H1 (cell line): ENCODE data around the gene SPACDR. TPM values are rescaled to one million over a fixed set of nuclear protein-coding genes. Genes with fewer than 3 reads are reported as not detected.

Experiments
- CTCF ChIA-PET: fragments of 300-600 bp; sonication (Branson Sonifier 250); formaldehyde crosslinking; loops from one replicate; lab custom pipeline; 2021; ENCODE audit not compliant: partially characterized antibody; lab: Charles Lee
- POLR2A ChIA-PET: fragments of 300-600 bp; sonication (Branson Sonifier 250); formaldehyde crosslinking; loops from one replicate; lab custom pipeline; 2021; ENCODE audit warnings: inconsistent platforms; ENCODE audit not compliant: partially characterized antibody; lab: Charles Lee
- DNase-seq, 2 experiments: peaks; one replicate each; pipeline versions ENCODE4 v3.0.0 to v3.0.0-alpha.2; 2010 to 2022; ENCODE audit warnings: low spot score in 2 of 2, low read depth in 1 of 2, mixed read lengths in 1 of 2
- FAIRE-seq: peaks from 2 replicates; lab custom pipeline; 2011; peaks lifted over from hg19 to GRCh38; lab: Jason Lieb, UNC
- H2AFZ ChIP-seq: 2 replicates; pipeline ENCODE4 v1.8.1; 2012; ENCODE audit warnings: low read length, inconsistent platforms
- H2AK5ac ChIP-seq: 2 replicates; pipeline ENCODE4 v1.6.1; 2013; ENCODE audit warnings: low read depth, low read length
- H2BK120ac ChIP-seq: replicated peaks from 2 replicates; pipeline ENCODE3; 2013; ENCODE audit warnings: low read depth, low read length, inconsistent platforms
- H2BK12ac ChIP-seq: 2 replicates; pipeline ENCODE4 v1.6.1; 2013; ENCODE audit warnings: low read depth, low read length
- H2BK15ac ChIP-seq: 2 replicates; pipeline ENCODE4 v1.6.1; 2013; ENCODE audit warnings: low read length
- H2BK20ac ChIP-seq: 2 replicates; pipeline ENCODE4 v1.6.1; 2013; ENCODE audit warnings: low read length
- H2BK5ac ChIP-seq: 2 replicates; pipeline ENCODE4 v1.6.1; 2013; ENCODE audit warnings: low read depth, low read length
- H3K14ac ChIP-seq: 2 replicates; pipeline ENCODE4 v1.6.1; 2013; ENCODE audit warnings: inconsistent platforms; ENCODE audit not compliant: insufficient read length
- H3K18ac ChIP-seq: 2 replicates; pipeline ENCODE4 v1.6.1; 2013; ENCODE audit warnings: low read length; ENCODE audit errors: extremely low read depth
- H3K23ac ChIP-seq: 2 replicates; pipeline ENCODE4 v1.6.1; 2013; ENCODE audit warnings: inconsistent platforms; ENCODE audit not compliant: insufficient read length
- H3K23me2 ChIP-seq: 2 replicates; pipeline ENCODE4 v1.6.1; 2013; ENCODE audit warnings: low read depth, low read length
- H3K27ac ChIP-seq: 2 replicates; pipeline ENCODE4 v1.6.1; 2011; ENCODE audit warnings: low read depth, low read length, inconsistent platforms
- H3K27me3 ChIP-seq, 4 experiments: replicated peaks in 1 of 4; 1 replicate in 1 of 4; 2 replicates in 3 of 4; pipeline versions ENCODE4 v1.6.1 to v1.8.1; 2011 to 2013; ENCODE audit warnings: low read length in 3 of 4, mild to moderate bottlenecking in 3 of 4, inconsistent platforms in 2 of 4, mixed read lengths in 2 of 4, moderate library complexity in 1 of 4; ENCODE audit not compliant: control insufficient read depth in 3 of 4, insufficient read depth in 3 of 4; ENCODE audit errors: extremely low read depth in 1 of 4
- H3K36me3 ChIP-seq, 4 experiments: 2 replicates each; pipeline versions ENCODE4 v1.6.1 to v1.8.1; 2011 to 2013; ENCODE audit warnings: mild to moderate bottlenecking in 4 of 4, low read length in 3 of 4, moderate library complexity in 2 of 4, control low read depth in 1 of 4, inconsistent platforms in 1 of 4; ENCODE audit not compliant: insufficient read depth in 4 of 4, control insufficient read depth in 2 of 4
- H3K4ac ChIP-seq: replicated peaks from 2 replicates; pipeline ENCODE3; 2013; ENCODE audit warnings: low read length, low read depth, mixed read lengths, inconsistent platforms; ENCODE audit not compliant: insufficient read length
- H3K4me1 ChIP-seq, 4 experiments: replicated peaks in 1 of 4; 1 replicate in 1 of 4; 2 replicates in 3 of 4; pipeline versions ENCODE4 v1.6.1 to v1.8.1; 2011 to 2013; ENCODE audit warnings: low read length in 3 of 4, inconsistent platforms in 2 of 4, mixed read lengths in 1 of 4; ENCODE audit not compliant: insufficient read depth in 4 of 4, control insufficient read depth in 3 of 4
- H3K4me2 ChIP-seq, 2 experiments: 2 replicates each; pipeline versions ENCODE4 v1.6.1 to v1.8.1; 2011 to 2013; ENCODE audit warnings: low read depth in 2 of 2, low read length in 2 of 2, control low read depth in 1 of 2, inconsistent platforms in 1 of 2, mild to moderate bottlenecking in 1 of 2; ENCODE audit not compliant: insufficient read depth in 1 of 2
- H3K4me3 ChIP-seq, 4 experiments: fragments of 200-600, 300-600 bp in 1 of 4; sonication (generic), shearing (Covaris generic), sonication (Bioruptor Twin) in 1 of 4; 2 replicates each; pipeline versions ENCODE4 v1.5.1 to v1.8.1; 2011 to 2016; ENCODE audit warnings: low read length in 4 of 4, low read depth in 3 of 4, control low read depth in 2 of 4, inconsistent platforms in 2 of 4, mild to moderate bottlenecking in 2 of 4, mixed read lengths in 1 of 4, moderate library complexity in 1 of 4; ENCODE audit not compliant: insufficient read depth in 2 of 4; ENCODE audit errors: extremely low read depth in 1 of 4
- H3K56ac ChIP-seq: replicated peaks from 2 replicates; pipeline ENCODE3; 2013; ENCODE audit warnings: low read depth, mild to moderate bottlenecking, mixed read lengths, low read length, inconsistent platforms; ENCODE audit not compliant: insufficient read length
- H3K79me1 ChIP-seq: 2 replicates; pipeline ENCODE4 v1.6.1; 2013; ENCODE audit warnings: low read depth, low read length, control low read depth
- H3K79me2 ChIP-seq, 2 experiments: 2 replicates each; pipeline versions ENCODE4 v1.6.1 to v1.8.1; 2012 to 2013; ENCODE audit warnings: low read length in 2 of 2, mild to moderate bottlenecking in 2 of 2, inconsistent platforms in 1 of 2; ENCODE audit not compliant: insufficient read depth in 2 of 2, control insufficient read depth in 1 of 2
- H3K9ac ChIP-seq, 4 experiments: replicated peaks in 1 of 4; 1 replicate in 1 of 4; 2 replicates in 3 of 4; pipeline versions ENCODE4 v1.6.1 to v1.8.1; 2011 to 2013; ENCODE audit warnings: low read depth in 3 of 4, low read length in 3 of 4, control low read depth in 2 of 4, mild to moderate bottlenecking in 2 of 4, moderate library complexity in 2 of 4, inconsistent platforms in 1 of 4; ENCODE audit errors: extremely low read depth in 1 of 4
- H3K9me3 ChIP-seq, 2 experiments: 2 replicates each; pipeline versions ENCODE4 v1.6.1 to v1.8.1; 2012 to 2013; ENCODE audit warnings: mild to moderate bottlenecking in 2 of 2, moderate library complexity in 2 of 2, control low read depth in 1 of 2, inconsistent platforms in 1 of 2, low read depth in 1 of 2, low read length in 1 of 2, mixed read lengths in 1 of 2; ENCODE audit not compliant: insufficient read depth in 2 of 2
- H4K20me1 ChIP-seq, 2 experiments: replicated peaks in 1 of 2; 2 replicates each; pipeline versions ENCODE3 to v1.8.1; 2011 to 2013; ENCODE audit warnings: inconsistent platforms in 2 of 2, low read length in 2 of 2, mild to moderate bottlenecking in 1 of 2; ENCODE audit not compliant: insufficient read depth in 2 of 2, control insufficient read depth in 1 of 2
- H4K5ac ChIP-seq: 2 replicates; pipeline ENCODE4 v1.6.1; 2013; ENCODE audit warnings: low read length, low read depth, mixed read lengths, inconsistent platforms; ENCODE audit not compliant: insufficient read length
- H4K8ac ChIP-seq: 2 replicates; pipeline ENCODE4 v1.8.0; 2013; ENCODE audit warnings: mild to moderate bottlenecking, moderate library complexity, low read length, inconsistent platforms; ENCODE audit not compliant: insufficient read depth; ENCODE audit errors: extremely low read depth
- H4K91ac ChIP-seq: replicated peaks from 2 replicates; pipeline ENCODE3; 2013; ENCODE audit warnings: low read length, mixed read lengths, inconsistent platforms; ENCODE audit not compliant: insufficient read length
- CTBP2 ChIP-seq: IDR thresholded peaks from 2 replicates; pipeline ENCODE4 v1.7.0; 2011; ENCODE audit warnings: borderline replicate concordance, mild to moderate bottlenecking, moderate library complexity, mixed read lengths, low read length; ENCODE audit not compliant: insufficient read depth, insufficient read length
- EGR1 ChIP-seq: IDR thresholded peaks from 2 replicates; pipeline ENCODE4 v1.6.1; 2011; ENCODE audit warnings: low read depth, low read length, borderline replicate concordance
- POU5F1 ChIP-seq: IDR thresholded peaks from 2 replicates; pipeline ENCODE4 v1.6.1; 2011; ENCODE audit warnings: low read depth, mild to moderate bottlenecking, low read length, moderate library complexity
- RXRA ChIP-seq: IDR thresholded peaks from 2 replicates; pipeline ENCODE4 v1.6.1; 2011; ENCODE audit warnings: low read depth, mild to moderate bottlenecking, low read length, moderate library complexity; ENCODE audit not compliant: insufficient read depth
- SAP30 ChIP-seq: fragments of 300-600 bp; sonication (generic); IDR thresholded peaks from 2 replicates; pipeline ENCODE4 v1.7.1; 2012; ENCODE audit warnings: low read length, moderate library complexity, mild to moderate bottlenecking, inconsistent platforms; ENCODE audit not compliant: insufficient read depth, insufficient replicate concordance
- SRF ChIP-seq: IDR thresholded peaks from 2 replicates; pipeline ENCODE4 v1.6.1; 2011; ENCODE audit warnings: mild to moderate bottlenecking, low read depth, low read length, moderate library complexity
- TAF1 ChIP-seq: IDR thresholded peaks from 2 replicates; pipeline ENCODE4 v1.6.1; 2011; ENCODE audit warnings: mild to moderate bottlenecking, low read depth, low read length
- TEAD4 ChIP-seq: IDR thresholded peaks from 2 replicates; pipeline ENCODE4 v1.6.1; 2012; ENCODE audit warnings: low read depth, low read length, inconsistent platforms, mixed read lengths
- YY1 ChIP-seq: IDR thresholded peaks from 2 replicates; pipeline ENCODE4 v1.6.1; 2011; ENCODE audit warnings: low read depth, mild to moderate bottlenecking, low read length
- whole genome bisulfite sequencing, 2 experiments: shearing (Covaris generic) in 1 of 2; methylation state at CpG; one replicate each; pipeline versions ENCODE4 v1.1.6 to v1.1.7; 2013 to 2015; ENCODE audit warnings: low lambda C conversion rate in 2 of 2, mixed read lengths in 2 of 2, inconsistent platforms in 1 of 2, low coverage in 1 of 2, missing lambda C conversion rate in 1 of 2; ENCODE audit not compliant: insufficient replicate concordance in 2 of 2, insufficient coverage in 1 of 2, insufficient read length in 1 of 2; ENCODE audit errors: extremely low coverage in 1 of 2, missing lambda C conversion rate in 1 of 2; 5-methylcytosine and 5-hydroxymethylcytosine counted together
- polyA plus RNA-seq, 7 experiments: library from polyadenylated mRNA; depleted of rRNA in 3 of 7; stranded (reverse) in 5 of 7; unstranded in 2 of 7; fragments of >200 nt in 5 of 7; fragments of 200-250 nt in 2 of 7; gene quantifications; 1 replicate in 5 of 7; 2 replicates in 1 of 7; 4 replicates in 1 of 7; pipeline versions ENCODE4 v1.2.1 to v1.2.3, GENCODE V29; 2011 to 2013; ENCODE audit warnings: missing spikeins in 2 of 7, mixed read lengths in 2 of 7
- total RNA-seq: library from RNA; stranded (reverse); fragmentation: NEBNext Ultra II Directional; extraction: Animal tissue kit (Norgen Biotek cat#: 25700); gene quantifications from 2 replicates; pipeline ENCODE4 v1.2.1, GENCODE V29; 2021
- TF ChIP-seq, protein P1 (sequence below): IDR thresholded peaks from 2 replicates; pipeline ENCODE4 v1.6.1; 2012; ENCODE audit warnings: low read length, inconsistent platforms

SPACDR gene
- total and polyA plus RNA-seq, 2 of the 8 experiments (the other 6 are each of a cell fraction or from before 2014, with no cell fraction given): 0.26 TPM; not detected in 1

DNA sequence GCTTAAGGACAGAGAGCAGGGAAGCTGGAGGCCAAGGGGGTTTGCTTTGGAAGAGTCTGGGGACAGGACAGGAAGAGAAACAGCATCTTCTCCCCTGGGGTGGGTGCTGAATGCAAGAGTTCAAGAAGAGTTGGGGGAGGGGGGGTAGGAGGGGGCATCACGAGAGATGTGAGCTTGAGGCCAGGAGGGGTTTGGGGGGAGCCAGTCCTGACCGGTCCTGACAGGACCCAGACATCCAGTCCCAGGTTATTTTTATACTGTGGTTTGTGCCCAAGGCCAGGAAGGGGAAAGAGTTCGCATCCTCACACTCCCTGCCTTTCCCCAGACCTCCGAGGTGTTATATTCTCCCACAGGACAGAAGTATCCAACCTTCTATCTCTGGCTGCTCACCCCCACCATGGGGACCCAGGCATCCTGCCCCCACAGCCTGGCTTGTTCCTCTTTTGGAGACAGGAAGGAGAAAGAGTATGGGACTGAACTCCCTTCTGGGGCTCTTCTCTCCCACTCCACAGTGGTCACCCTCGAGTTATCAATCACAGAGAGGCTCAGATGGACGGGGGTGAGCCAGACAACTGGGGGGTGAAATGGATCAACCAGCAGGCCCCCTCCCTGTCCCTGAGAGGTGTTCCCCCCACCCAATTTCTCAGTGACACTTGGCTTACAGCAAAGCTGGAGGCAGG lies 12.2 kb upstream of the SPACDR start:
- H3K4ac ChIP-seq: no peak overlapping the region
- TF ChIP-seq SAP30 (no peak), RXRA (no peak), CTBP2 (no peak), YY1 (no peak), TEAD4 (no peak), TAF1 (no peak), SRF (no peak), POU5F1 (no peak), EGR1 (no peak)
- TF ChIP-seq, protein P1, sequence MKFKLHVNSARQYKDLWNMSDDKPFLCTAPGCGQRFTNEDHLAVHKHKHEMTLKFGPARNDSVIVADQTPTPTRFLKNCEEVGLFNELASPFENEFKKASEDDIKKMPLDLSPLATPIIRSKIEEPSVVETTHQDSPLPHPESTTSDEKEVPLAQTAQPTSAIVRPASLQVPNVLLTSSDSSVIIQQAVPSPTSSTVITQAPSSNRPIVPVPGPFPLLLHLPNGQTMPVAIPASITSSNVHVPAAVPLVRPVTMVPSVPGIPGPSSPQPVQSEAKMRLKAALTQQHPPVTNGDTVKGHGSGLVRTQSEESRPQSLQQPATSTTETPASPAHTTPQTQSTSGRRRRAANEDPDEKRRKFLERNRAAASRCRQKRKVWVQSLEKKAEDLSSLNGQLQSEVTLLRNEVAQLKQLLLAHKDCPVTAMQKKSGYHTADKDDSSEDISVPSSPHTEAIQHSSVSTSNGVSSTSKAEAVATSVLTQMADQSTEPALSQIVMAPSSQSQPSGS: no peak

More for the DNA sequence above, 12.2 kb upstream of the SPACDR start:
- Histone ChIP-seq H4K91ac (no peak overlapping the region), H3K4me2 (peak overlapping the region in 1 of 2 experiments; percentile 34; a peak in 1 of 4 replicates), H3K4me3 (no peak overlapping the region), H2BK120ac (no peak overlapping the region), H4K5ac (no peak overlapping the region), H2AFZ (no peak overlapping the region), H3K79me2 (no peaks in the 10 kb centered on the region), H3K27me3 (no peaks in the 10 kb centered on the region), H3K36me3 (peaks cover 0 to 3% (median 0%) of the 10 kb centered on the region in 4 experiments; a peak in 1 of 8 replicates), H3K9ac (no peak overlapping the region), H3K79me1 (no peaks in the 10 kb centered on the region; the same call in 1 of the 2 replicates), H2BK20ac (no peak overlapping the region), H3K23me2 (peaks cover 3% of the 10 kb centered on the region; the same call in 1 of the 2 replicates), H3K18ac (no peak overlapping the region; the same call in 1 of the 2 replicates), H3K27ac (no peak overlapping the region), H3K56ac (no peak overlapping the region), H2BK5ac (no peak overlapping the region), H3K4me1 (peaks cover 0 to 17% (median 8%) of the 10 kb centered on the region in 4 experiments; a peak in 6 of 7 replicates), H4K20me1 (no peaks in the 10 kb centered on the region), H4K8ac (0 out of 2 replicates have a peak overlapping the region, but pooled peaks have one; percentile 31), H2BK12ac (no peak overlapping the region), H3K23ac (no peak overlapping the region), H3K14ac (no peak overlapping the region), H2AK5ac (0 out of 2 replicates have a peak overlapping the region, but pooled peaks have one; percentile 24), H2BK15ac (no peak overlapping the region), H3K9me3 (no peaks in the 10 kb centered on the region)
- FAIRE-seq: no peak
- no peak for DNase-seq
- CTCF ChIA-PET: interaction anchor here (0.7 to 11.3 kb wide), 13 partner anchors 11 to 874 kb away, joined by 3 to 152 read pairs (median 4); partner anchors contain the start of genes FBXO24, LRCH4 and SPACDR
- WGBS, 2 experiments: 85% methylated on average over 5 of the region's 6 CpGs; no CpG with 5 or more reads in 1 of the 2 experiments
- POLR2A ChIA-PET: interaction anchor here (1.1 to 4.3 kb wide), 2 partner anchors 19 to 47 kb away, joined by 3 to 20 read pairs; partner anchors contain the start of genes MEPCE and ZCWPW1
